ENCODE results near the gene LRRD1. TPM values are rescaled to one million over a fixed set of nuclear protein-coding genes. Genes with fewer than 3 reads are reported as not detected.
"Not testable (repeated sequence)": the region's sequence is repeated elsewhere in the genome, so short reads cannot be mapped to it uniquely, and the experiment has no call there.

Gene LRRD1
- total and polyA plus RNA-seq, 9 of the 15 experiments (the other 6 are each of a cell fraction or from before 2014, with no cell fraction given): 0.07 to 0.15 TPM; not detected in 7

DNA sequence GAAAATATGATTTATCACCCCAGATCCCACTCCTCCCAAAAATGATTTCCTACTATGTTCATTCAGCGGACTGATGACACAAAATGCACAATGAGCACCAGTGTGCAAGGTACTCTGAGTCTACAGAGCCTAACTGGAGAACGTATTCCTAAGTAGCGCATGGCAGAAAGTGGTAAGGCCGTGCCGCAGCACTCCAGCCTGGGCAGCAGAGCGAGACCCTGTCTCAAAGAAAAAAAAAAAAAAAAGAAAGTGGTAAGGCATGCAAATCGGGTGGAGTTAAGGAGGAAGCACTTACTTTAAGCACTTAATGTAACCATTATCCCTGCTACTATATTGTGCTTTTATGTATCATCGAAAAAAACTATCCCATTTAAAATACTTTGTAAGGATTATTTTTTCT, 70.1 kb downstream of the LRRD1 start:
- POLR2A ChIA-PET: interaction anchor here (0.9 to 2.8 kb wide), 5 partner anchors 9 to 26 kb away, joined by 3 to 7 read pairs (median 4); partner anchors contain the start of gene CYP51A1
- no TSS peak for BruUV-seq (replicated peaks)
- WGBS (ENCODE audit: insufficient coverage, low coverage, missing lambda C conversion rate): 90% methylated on average over 7 of the region's 8 CpGs
- Histone ChIP-seq H3K9me3 (replicated peaks; ENCODE audit: control insufficient read depth, insufficient read depth, low read depth, low read length) (no peaks in the 10 kb centered on the region), H2AFZ (ENCODE audit: low read depth, low read length) (no peak overlapping the region), H3K79me2 (ENCODE audit: control insufficient read depth, insufficient read depth, low read length) (no peaks in the 10 kb centered on the region), H3K27me3 (ENCODE audit: control insufficient read depth in 2 of 2, insufficient read depth in 2 of 2, low read length in 2 of 2) (no peaks in the 10 kb centered on the region), H4K20me1 (replicated peaks; ENCODE audit: control insufficient read depth, insufficient read depth, low read length) (no peaks in the 10 kb centered on the region), H3K9me1 (ENCODE audit: control insufficient read depth, insufficient read depth, low read length) (no peaks in the 10 kb centered on the region), H3K27ac (ENCODE audit: extremely low read depth, low read depth, low read length) (no peak overlapping the region), H3K4me2 (ENCODE audit: insufficient read depth, low read length) (no peak overlapping the region), H3K4me3 (no peak overlapping the region), H3K4me1 (replicated peaks in 1 of 2; ENCODE audit: control insufficient read depth in 2 of 2, insufficient read depth in 2 of 2, low read length in 2 of 2) (no peaks in the 10 kb centered on the region), H3K9ac (ENCODE audit: insufficient read depth in 1 of 2, low read depth in 2 of 2, low read length in 2 of 2) (no peak overlapping the region), H3K36me3 (ENCODE audit: control insufficient read depth, insufficient read depth, low read length) (peaks cover 77% of the 10 kb centered on the region)
- TF ChIP-seq ZBTB11 (CRISPR knock-in tag; IDR thresholded peaks at IDR 0.05): no peak
- 0 out of 2 replicates have a peak, but pooled peaks have one; percentile 5 for TF ChIP-seq POLR2A (conservative IDR thresholded peaks at IDR 0.05)
- TF ChIP-seq PHF8 (IDR thresholded peaks at IDR 0.05; ENCODE audit: borderline replicate concordance, low read length): no peak
- no peak for TF ChIP-seq SMC3 (conservative IDR thresholded peaks at IDR 0.05; ENCODE audit: insufficient read depth, low read depth, low read length)
- TF ChIP-seq ZSCAN29 (IDR thresholded peaks at IDR 0.05): no peak
- no peak for FAIRE-seq
- DNase-seq (ENCODE audit: extremely low read depth in 1 of 4, low spot score in 3 of 4): no peak
- intact Hi-C loops (cut with micrococcal nuclease): no loop called here
- in situ Hi-C loops (cut with MboI): no loop called here
- ATAC-seq: no peak
- CTCF ChIA-PET (ENCODE audit: low intra/inter-chr PET ratio): no interaction called here

GRCh38 chr7:92102862-92103261, 76.1 kb downstream of the LRRD1 start:
- DNase-seq (ENCODE audit: extremely low read depth in 1 of 4, low spot score in 3 of 4); in situ Hi-C loops (cut with MboI); H3K79me2 ChIP-seq (ENCODE audit: control insufficient read depth, insufficient read depth, low read length); intact Hi-C loops (cut with micrococcal nuclease); H2AFZ ChIP-seq (ENCODE audit: low read depth, low read length); H3K9me3 ChIP-seq (replicated peaks; ENCODE audit: control insufficient read depth, insufficient read depth, low read depth, low read length); H3K9ac ChIP-seq (ENCODE audit: insufficient read depth in 1 of 2, low read depth in 2 of 2, low read length in 2 of 2); H3K4me2 ChIP-seq (ENCODE audit: insufficient read depth, low read length); BruUV-seq (replicated peaks); ATAC-seq; H3K4me1 ChIP-seq (replicated peaks in 1 of 2; ENCODE audit: control insufficient read depth in 2 of 2, insufficient read depth in 2 of 2, low read length in 2 of 2); H3K9me1 ChIP-seq (ENCODE audit: control insufficient read depth, insufficient read depth, low read length); CTCF ChIA-PET (ENCODE audit: low intra/inter-chr PET ratio); H4K20me1 ChIP-seq (replicated peaks; ENCODE audit: control insufficient read depth, insufficient read depth, low read length); H3K27me3 ChIP-seq (ENCODE audit: control insufficient read depth in 2 of 2, insufficient read depth in 2 of 2, low read length in 2 of 2); H3K27ac ChIP-seq (ENCODE audit: extremely low read depth, low read depth, low read length); FAIRE-seq; H3K4me3 ChIP-seq: not testable (repeated sequence)
- POLR2A ChIA-PET: interaction anchor here (1.0 kb wide), 1 partner anchor 32 kb away, joined by 3 read pairs; the partner anchor contains the start of gene CYP51A1
- WGBS (ENCODE audit: insufficient coverage, low coverage, missing lambda C conversion rate): 90% methylated on average over 5 of the region's 5 CpGs
- peaks cover 68% of the 10 kb centered on the region for H3K36me3 ChIP-seq (ENCODE audit: control insufficient read depth, insufficient read depth, low read length)

Measured in K562 (cell line).